ENCODE measurements around the gene TBX21.
"Not testable (repeated sequence)": the region's sequence is repeated elsewhere in the genome, so short reads cannot be mapped to it uniquely, and the experiment has no call there.

Gene TBX21

DNA sequence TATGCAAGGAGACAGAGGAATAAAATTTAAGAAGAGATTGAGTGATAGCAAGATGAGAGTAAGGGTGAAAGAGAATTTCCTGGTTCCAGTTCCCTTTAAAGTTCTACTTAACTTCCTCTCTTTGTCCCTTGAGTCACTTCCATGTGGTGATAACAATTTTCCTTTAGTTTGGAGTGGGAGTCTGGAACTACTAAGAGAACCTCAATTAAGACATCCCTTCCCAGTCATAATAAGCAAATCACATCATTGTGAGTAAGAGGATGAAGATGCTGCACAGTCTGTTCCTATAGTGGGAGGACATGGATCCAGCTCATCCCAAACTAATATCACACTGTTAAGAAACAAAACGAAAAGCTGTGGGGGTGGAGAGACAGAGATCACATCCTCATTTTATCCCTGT, 24.4 kb downstream of the TBX21 start:
- DNase-seq (ENCODE audit: low spot score): no peak
- TF ChIP-seq CTCF (IDR thresholded peaks at IDR 0.05; ENCODE audit: borderline replicate concordance, control extremely low read depth, extremely low read depth, insufficient read depth, missing control alignments): no peak
- in situ Hi-C loops (cut with MboI; ENCODE audit: low sequenced_read_pairs, unreplicated experiment): no loop called here

- in situ Hi-C loops (cut with MboI; ENCODE audit: low sequenced_read_pairs, unreplicated experiment): no loop called here
- DNase-seq (ENCODE audit: low spot score): no peak
These were observed 27.5 kb downstream of the TBX21 start for GRCh38 chr17:47760409-47761140.

DNA sequence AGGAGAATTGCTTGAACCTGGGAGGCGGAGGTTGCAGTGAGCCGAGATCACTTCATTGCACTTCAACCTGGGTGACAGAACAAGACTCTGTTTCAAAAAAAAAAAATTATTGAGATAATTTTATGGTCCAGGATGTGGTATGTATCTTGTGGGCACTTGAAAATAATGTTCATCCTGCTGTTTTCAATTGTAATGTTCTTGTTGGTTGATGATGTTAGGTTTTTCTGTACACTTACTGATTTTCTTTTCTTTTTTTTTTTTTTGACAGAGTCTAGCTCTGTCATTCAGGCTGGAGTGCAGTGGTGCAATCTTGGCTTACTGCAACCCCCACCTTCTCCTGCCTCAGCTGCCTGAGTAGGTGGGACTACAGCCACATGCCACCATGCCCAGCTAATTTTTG, 29.7 kb downstream of the TBX21 start:
- in situ Hi-C loops (cut with MboI; ENCODE audit: low sequenced_read_pairs, unreplicated experiment): no loop called here
- no peak for TF ChIP-seq CTCF (IDR thresholded peaks at IDR 0.05; ENCODE audit: borderline replicate concordance, control extremely low read depth, extremely low read depth, insufficient read depth, missing control alignments)
- no peak for DNase-seq (ENCODE audit: low spot score)

More at GRCh38 chr17:47760409-47761140, 27.5 kb downstream of the TBX21 start:
- TF ChIP-seq CTCF (IDR thresholded peaks at IDR 0.05; ENCODE audit: borderline replicate concordance, control extremely low read depth, extremely low read depth, insufficient read depth, missing control alignments): no peak

DNA sequence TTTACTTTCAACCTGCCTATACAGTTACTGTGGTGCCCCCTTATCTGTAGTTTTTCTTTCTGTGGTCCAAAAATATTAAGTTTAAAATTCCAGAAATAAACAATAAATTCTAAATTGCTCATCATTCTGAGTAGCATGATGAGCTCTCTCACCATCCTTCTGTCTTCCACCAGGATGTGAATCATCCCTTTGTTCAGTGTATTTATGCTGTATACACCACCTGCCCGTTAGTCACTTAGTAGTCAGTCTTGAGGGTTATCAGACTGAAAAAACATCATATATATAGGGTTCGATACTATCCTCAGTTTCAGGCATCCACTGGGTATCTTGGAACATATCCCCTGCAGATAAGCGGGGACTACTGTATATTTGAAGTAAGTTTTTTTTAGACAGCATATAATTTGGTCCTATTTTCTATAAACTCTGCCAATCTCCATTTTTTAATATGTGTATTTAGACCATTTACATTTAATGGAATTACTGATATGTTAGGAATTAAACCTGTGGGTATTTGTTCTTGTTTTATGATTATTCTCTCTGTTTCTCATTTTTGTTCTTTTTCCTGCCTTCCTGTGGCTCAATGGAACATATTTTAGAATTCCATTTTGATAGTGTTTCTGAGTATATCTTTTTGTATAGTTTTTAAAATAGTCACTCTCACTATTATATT, 31.0 kb downstream of the TBX21 start:
- no peak for DNase-seq (ENCODE audit: low spot score)
- TF ChIP-seq CTCF (IDR thresholded peaks at IDR 0.05; ENCODE audit: borderline replicate concordance, control extremely low read depth, extremely low read depth, insufficient read depth, missing control alignments): no peak
- in situ Hi-C loops (cut with MboI; ENCODE audit: low sequenced_read_pairs, unreplicated experiment): no loop called here

GRCh38 chr17:47773649-47774048, 40.6 kb downstream of the TBX21 start:
- in situ Hi-C loops (cut with MboI; ENCODE audit: low sequenced_read_pairs, unreplicated experiment); DNase-seq (ENCODE audit: low spot score): not testable (repeated sequence)

DNA sequence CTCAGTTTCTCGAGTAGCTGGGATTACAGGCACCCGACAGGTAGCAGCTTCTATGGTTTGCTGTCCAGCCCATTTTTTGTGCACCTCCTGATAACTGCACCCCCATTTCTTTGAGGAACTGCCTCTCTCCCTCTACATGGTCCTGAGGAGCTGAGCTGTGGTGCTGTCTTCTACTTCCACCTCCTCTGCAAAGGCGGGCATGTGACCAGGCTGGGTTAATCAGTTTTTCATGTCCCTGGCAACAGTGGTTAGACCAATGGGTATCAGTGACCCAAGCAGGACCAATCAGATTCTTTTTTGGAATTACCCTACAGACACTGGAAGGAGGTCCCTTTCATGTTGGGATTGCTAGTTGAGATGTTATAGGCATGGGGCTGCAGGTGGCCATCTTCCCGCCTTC, 41.3 kb downstream of the TBX21 start:
- in situ Hi-C loops (cut with MboI; ENCODE audit: low sequenced_read_pairs, unreplicated experiment): no loop called here
- no peak for TF ChIP-seq CTCF (IDR thresholded peaks at IDR 0.05; ENCODE audit: borderline replicate concordance, control extremely low read depth, extremely low read depth, insufficient read depth, missing control alignments)
- DNase-seq (ENCODE audit: low spot score): no peak

GRCh38 chr17:47774987-47775580, 42.0 kb downstream of the TBX21 start:
- no peak for TF ChIP-seq CTCF (IDR thresholded peaks at IDR 0.05; ENCODE audit: borderline replicate concordance, control extremely low read depth, extremely low read depth, insufficient read depth, missing control alignments)
- no peak for DNase-seq (ENCODE audit: low spot score)
- in situ Hi-C loops (cut with MboI; ENCODE audit: low sequenced_read_pairs, unreplicated experiment): loop anchor here (25.0 kb wide), 1 partner anchor 413 kb away; no protein-coding TSS in a partner anchor

Measured in GM13976 (cell line).